T-helper 9 cell (primary cell): ENCODE measurements around the gene ABCB11.
"Not testable (repeated sequence)": the region's sequence is repeated elsewhere in the genome, so short reads cannot be mapped to it uniquely, and the experiment has no call there.

Experiments used
- DNase-seq: peaks from one replicate; pipeline ENCODE4 v3.0.0-alpha.2; 2020

Gene ABCB11

DNA sequence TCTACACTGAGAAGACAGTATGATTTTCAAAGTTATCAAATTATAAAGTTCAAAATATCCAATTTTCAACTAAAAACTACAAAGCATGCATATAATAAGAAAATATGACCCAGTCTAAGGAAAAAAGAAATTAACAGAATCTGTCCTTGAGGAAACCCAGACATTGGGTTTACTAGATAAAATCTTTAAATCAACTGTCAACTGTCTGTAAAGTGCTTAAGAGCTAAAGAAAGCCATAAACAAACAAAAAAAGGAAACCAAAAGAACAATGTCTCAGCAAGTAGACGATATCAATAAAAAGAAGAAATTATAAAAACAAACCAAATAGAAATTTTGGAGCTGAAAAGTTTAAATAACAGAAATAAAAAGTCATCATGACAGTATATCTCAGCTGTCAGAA is 10.5 kb upstream of the ABCB11 start:
- no peak for DNase-seq

DNA sequence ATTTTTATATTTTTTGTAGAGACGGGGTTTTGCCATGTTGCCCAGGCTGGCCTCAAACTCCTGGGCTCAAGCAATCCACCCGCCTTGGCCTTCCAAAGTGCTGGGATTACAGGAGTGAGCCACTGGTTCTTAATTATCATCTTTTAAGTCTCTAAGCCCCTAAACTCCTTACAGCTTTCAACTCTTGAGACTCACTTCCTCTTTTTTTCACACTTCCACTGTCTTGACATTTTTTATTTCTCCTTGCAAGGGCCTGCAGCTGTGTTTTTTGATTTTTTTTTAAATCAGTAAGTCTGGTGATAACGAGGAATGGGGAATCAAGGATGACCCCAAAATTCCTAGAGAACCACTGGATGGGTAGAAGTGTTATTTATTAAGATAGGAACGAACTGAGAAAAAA is 8.6 kb upstream of the ABCB11 start:
- no peak for DNase-seq

DNA sequence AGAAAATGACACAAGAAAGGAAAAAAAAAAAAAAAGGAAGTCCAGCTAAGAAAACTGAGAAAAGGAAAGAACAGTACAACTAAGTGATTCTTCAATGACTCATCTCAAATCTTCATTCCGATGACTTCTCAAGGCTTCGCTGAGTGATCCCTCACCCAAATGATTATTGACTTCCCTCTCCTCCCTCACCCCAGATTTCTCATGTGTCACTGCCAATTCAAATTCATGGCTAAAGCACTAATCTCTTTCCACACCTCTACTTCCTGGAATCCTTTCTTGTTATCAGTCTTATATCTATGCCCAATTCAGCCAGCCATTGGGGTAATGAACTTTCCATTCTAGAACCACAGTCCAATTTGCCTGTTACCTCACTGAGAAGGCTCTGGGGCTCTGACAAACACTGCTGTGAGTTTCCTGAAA is 7.2 kb upstream of the ABCB11 start:
- DNase-seq, result no peak

DNA sequence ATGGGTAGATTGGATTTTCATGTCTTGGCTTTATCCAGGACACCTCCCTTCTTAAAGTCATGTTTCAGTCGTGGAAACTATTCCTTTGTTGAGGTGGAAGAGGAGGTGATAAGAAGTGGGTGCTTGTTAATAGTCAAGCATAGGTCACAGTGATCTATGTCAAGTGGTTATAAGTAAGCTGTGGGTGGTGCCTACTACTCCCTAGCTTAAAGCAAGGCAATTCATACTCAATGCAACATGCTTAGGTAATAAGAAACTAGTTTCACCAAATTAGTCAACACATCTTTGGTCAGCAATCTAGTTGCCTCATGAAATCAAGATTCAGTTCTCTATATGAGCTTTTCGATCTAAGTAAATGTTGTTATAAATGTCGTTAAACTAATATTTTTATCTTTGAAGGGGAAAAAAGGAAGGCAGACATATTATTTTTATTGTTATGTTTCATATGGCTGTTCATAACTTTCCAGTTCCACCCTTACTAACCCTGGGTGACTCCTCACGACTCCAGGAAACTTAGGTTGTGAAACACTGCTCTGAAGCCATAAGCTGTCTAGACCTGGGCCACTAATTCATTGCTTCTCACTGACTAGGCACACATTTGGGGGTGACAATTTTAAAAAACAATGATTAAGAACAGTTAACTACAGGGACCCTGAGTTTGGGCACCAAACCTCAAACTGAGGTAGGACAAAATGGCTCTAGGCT is 5.8 kb upstream of the ABCB11 start:
- DNase-seq, result no peak

DNA sequence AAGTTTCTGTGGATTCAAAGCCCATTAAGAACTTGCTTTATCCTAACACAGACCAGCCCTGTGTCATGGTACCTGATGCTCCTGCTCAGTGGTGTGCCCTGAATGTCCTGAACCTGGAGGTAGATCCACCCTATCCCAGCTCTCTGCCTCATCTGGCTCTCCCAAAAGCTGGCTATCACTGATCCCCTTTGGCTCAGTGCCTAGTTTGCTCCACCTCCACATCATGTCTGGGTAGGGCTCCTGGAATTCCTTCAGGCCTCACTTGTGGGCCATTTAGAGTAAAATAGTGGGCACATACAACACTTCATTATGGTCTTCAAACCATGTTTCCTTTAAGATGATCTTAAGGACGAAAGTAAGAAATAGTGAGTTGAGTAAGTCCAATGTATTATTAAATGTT is 4.8 kb upstream of the ABCB11 start:
- DNase-seq, result no peak

DNA sequence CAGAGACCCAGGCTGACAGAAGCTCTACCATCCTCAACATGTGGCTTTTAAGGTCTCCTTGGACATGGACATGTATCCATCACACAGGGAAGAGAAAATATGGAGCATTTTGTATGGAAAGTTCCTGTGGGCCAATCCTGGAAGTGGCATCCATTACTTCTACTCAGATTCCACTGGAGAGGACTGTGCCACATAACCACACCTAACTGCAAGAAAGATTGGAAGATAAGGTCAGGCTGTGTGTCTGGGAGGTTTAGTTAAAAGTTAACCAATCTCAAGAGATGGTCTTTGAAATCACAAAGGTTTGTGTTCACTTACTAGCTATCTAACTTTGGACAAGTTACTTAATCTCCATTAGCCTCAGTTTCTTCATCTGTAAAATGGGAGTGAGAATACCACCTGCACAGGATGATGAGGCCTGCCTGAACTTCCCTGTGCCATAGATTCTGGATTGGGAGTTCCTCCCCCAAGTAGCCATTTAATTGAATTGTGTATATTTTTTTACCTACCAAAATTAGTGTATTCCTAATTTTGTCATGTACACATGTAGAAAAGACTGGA is 3.9 kb upstream of the ABCB11 start:
- DNase-seq, result no peak

DNA sequence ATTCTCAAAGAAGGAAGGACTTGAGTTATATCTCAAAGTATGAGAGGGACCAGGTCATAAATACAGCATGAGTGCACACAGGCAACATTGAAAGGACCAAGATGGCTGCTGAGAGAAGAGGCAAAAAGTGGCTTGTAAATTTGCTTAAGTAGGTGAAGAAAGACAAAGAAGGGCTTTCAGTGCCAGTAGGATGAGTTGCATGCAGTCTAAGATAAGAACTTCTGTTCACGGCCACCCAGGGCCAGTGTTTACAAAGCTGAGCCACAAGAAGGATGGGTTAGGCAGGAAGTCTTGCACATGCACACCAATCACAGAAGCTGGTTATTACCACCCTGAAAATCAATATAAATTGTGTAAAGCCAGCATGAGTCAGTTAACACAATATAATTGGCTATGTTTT is 3.1 kb upstream of the ABCB11 start:
- DNase-seq, result no peak

DNA sequence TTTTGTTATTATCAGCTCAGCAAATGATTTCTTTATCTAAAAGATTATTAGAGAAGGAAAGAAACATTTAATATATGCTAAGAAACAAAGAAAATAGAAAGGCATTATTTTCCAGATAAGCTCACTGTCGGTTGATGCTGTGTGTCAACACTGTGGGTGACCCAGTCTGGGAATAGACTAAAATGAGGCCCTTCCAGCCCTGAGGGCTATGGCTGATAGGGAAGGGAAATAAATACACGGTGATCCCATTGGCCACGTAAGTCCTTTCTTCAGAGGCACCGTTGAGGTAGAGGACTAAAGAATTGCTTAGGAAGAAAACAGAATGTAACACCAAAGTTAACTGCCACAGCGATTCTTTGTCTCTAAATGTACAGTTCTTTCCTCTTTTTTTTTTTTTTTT is 1.8 kb downstream of the ABCB11 start:
- DNase-seq, result no peak

DNA sequence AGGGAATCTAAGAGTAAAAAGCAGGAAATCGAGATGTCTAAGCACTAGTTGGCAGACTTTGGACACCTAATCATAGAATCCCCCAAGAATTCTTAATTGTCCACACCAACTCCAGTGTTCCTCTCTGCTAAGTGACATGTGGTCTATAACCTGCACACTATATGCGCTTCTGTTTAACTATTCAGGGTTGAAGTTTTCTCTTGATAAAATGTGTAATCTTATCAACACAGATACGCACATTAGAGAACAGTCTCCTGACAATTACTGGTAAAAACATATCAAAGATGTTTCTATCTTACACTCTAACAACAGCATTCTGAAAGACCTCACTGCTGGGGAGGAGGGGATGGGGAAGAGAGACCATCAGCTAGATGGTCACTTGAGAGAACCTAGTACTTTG is 3.9 kb downstream of the ABCB11 start:
- no peak for DNase-seq

DNA sequence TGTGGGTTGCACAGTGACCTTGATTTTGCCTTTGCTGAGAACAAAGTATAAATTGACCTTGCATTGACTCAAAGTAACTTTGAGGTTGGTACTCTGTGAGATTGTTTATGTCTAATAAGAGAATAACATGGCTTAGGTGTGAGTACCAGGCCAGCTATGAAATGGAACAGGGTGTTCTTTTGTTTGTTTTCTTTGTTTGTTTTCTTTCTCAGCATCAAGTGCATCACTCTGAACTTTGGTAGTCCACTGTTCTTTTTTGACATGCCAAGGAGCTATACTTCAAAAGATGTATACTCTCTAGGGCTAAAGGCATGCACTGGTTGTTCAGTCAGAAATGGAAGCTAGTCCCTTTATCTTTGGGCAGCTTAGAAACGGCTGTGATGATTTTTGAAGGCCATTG is 5.1 kb downstream of the ABCB11 start:
- DNase-seq, result no peak

DNA sequence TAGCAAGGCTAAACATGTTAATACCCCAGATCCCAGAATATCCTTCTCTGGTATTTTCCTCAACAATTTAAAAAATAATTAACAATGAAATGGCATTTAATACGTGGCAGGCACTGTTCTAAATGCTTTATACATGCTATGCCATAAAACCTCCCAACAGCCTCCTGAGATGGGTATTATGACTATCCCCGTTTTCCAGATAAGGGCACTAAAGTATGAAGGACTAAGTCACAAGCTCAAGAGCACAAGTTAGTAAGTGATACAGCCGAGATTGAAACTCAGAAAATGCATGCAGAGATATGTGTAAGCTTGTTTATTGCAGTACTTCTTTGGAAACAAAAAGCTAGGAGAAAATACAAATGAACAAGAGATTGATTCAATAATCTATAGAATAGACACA is 8.0 kb downstream of the ABCB11 start:
- DNase-seq, result no peak

DNA sequence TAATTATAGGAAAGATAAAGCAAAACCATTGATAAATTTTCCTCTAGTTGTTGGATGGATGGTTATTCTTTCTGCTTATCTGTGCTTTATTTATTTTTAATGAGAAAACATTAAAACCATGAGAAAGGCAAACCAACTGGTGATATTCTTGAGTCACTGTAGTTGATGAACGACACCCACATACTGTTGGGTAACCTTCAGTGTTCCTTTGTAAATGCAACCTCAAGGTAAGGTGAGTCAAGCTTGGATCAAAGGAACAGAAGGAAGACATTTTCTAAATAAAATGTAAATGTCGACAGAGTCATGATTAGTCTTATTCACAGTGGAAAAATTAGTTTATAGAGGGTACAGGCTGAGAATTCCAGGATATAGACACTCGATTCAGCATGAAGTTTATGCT is 12.7 kb downstream of the ABCB11 start:
- DNase-seq, result no peak

DNA sequence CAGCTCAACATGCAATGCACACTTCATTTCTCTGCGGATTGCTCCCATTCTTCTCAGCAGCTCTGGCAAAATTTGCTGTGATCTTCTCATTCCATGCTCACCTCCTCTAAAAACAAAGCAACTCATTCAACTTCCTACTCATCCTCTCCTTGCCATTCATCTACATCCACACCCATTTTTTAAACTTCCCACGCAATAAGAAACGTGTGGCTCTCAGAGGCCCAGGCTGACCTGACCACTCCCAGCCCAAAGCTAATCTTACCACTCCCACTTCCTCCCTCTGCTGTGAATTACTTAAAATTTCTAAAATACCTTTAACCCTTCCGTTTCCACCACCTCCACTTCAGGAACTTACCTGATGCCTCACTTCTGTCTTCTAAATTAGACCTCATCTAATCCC is 15.2 kb downstream of the ABCB11 start:
- no peak for DNase-seq

DNA sequence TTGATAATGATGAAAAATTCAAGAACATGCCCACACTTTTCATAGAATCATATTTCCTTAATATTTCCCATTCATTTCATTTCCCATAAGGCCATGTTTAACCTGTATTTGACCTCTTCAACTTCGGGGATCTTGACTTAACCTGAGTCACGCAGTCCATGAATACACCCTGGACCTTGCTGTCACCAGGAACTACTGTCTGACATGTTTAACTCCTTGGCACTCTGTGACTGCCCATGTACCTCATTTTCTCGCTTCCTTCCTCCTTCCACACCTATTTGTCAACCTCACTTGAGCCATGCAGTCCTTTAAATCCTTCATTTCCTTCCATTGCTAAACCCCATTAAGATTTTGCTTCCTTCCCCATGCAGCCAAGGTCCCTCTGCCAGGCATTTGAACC is 16.3 kb downstream of the ABCB11 start:
- DNase-seq, result no peak

DNA sequence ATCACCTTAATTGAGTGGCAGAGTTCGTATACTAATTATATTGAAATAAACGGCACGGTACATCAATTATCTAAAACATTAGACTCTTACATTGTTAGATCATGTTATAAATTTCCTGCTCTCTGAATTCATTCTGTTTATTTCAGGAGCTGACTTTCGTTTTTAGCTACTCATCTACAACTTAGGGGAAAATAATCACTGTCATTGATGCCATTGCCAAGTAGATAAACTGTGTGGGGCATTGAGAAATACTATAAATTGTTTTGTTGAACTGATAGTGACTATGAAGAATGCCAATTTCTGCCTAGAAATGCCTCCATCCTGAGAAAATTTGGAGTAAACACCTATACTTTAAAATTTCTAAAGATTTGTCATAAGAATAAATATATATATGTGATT is 17.5 kb downstream of the ABCB11 start:
- no peak for DNase-seq

DNA sequence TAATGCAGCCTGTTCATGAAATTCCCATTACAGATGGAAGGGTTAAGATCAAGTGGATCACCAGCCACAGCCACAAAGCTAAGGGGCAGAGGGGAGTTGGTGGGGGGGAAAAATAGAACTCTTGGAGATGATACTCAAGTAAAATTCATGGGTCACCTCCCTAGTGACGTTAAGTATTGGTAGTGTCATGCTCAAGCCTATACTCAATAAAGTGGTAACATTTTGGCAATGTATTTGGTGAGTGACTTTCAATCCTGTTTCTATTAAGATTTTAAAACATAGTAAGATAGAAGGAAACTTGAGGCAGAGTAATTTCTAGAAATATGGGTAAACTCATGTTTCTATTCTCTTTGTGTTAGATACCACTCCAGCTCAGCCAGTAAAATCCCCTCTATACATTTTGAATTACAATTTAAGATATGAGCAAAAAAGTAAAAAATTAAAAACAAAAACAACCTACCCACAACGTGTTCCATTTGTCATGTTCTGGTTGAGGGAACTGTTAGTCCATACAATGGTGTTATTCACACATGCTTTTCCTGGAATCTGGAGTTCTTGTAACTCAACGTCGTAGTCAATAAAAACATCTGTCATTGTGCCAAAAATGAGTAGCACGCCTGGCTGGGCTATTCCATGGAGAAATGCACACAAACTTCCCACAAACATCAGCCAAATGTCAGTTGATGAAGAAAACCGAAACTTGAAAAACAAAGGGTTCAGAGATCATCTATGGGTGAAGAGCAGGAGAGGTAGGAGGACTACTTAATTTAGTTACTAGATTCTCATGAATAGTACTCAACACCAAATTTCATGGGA is 18.1 kb downstream of the ABCB11 start:
- no peak for DNase-seq

DNA sequence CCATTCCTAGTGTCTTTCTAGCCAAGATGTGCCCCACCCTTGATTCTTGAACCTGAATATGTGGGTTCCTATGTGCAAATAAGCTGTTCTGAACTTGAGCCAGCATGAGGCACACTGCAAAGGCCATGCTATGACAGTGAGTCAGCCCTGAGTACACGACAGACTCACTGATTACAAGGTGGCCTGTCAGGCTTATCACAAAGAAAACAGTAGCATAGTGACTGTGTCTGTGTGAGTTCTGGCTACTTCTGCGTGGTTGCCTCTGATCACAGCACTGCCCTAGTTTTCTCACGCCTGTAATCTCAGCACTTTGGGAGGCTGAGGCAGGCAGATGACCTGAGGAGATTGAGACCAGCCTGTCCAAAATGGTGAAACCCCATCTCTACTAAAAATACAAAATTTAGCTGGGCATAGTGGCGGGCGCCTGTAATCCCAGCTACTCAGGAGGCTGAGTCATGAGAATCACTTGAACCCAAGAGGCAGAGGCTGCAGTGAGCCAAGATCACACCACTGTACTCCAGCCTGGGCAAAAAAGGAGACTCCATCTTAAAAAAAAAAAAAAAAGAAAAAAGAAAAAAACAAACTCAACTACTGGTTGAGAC is 18.8 kb downstream of the ABCB11 start:
- DNase-seq, result not testable (repeated sequence)

DNA sequence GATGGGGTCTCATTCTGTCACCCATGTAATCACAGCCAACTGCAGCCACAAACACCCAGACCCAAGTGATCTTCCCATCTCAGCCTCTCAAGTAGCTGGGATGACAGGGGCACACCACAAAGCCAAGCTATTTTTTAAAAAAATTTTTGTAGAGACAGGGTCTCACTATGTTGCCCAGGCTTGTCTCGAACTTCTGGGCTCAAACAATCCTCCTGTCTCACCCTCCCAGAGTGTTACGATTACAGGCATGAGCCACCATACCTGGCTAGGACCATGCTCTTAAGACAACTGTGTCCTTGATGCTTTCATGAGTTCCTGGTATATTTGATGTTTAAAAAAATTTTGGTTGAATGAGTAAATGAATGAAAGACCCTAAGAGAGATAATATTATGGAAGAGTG is 19.4 kb downstream of the ABCB11 start:
- DNase-seq, result no peak

DNA sequence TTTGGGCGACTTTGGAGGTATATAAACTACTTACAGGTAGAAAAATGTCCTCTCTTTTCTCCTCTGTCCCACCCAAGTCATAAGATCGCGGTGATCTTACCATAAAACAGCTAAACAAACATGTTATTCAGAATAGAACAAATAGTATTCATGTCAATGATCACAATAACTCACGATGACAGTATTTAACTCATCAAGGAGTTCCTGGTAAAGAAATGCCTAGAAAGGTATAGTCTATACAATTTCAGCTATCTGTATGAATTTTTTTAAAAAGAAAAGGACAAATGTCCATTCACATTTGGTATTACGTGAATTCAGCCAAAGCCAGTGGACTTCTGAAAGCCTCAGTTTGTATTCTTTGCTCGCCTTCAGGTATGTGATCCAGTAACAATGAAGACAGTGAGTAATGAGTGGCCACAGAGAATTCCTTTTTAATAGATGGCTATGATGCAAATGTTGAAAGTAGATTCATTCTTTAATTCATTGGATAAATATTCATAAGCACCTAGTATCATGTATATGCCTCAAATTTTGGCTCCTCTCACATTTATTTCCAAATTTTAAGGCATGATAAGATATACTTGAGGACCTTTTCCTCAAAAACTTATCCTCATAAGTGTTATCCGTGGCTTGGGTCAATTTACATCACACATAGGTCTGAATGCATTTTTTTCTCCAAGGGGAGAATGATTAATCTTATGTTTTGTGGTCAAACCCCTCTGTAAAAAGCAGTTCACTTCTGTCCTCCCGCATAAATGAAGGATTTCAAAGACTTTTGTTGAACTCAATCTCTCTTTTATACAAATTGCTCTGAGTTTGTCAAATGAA is 20.3 kb downstream of the ABCB11 start:
- no peak for DNase-seq

DNA sequence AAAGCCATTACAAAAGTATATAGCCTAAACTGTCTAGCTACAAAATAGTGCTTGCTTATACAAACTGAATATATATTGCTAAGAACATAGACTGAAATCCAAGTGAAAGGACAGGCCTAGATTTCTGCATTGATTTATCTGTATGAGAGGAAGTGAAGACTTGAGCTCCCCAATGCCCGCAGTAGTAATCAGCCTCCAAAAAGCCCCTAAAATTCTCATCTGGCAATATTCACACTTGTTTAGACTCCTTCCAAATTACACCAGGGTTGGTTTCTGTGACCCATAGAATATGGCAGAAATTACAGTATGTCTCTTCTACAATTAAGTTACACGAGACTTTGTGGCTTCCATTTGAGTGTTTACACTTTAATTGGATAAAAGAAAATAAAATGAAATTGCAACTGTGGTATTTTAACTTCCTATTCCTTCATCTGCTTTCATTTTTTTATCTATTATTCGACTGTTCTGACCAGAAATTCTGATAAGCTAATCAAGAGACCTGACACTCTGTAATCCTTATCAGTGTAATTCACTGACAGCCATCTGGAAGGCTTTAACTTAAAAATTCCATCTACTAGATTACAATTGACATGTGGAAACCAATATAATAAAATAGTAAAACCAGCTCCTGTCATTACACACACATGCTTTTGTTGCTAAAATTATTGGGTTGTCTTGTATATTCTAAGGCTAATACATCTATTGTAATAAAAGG is 21.1 kb downstream of the ABCB11 start:
- DNase-seq, result no peak

DNA sequence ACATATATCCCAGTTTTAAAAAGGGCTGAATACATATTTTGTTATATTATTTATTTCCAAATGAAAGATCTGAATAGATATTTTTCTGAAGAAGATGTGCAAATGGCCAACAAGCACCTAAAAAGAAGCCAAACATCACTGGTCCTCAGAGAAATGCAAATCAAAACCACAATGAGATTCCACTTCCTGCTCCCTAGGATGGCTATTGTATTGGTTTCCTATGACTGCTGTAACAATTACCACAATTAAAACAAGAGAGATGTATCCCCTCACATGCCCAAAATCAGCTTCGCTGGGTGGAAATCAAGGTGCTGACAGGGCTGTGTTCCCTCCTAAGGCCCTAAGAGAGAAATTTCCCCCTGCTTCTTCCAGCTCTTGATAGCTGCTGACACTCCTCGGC is 23.2 kb downstream of the ABCB11 start:
- DNase-seq, result no peak

DNA sequence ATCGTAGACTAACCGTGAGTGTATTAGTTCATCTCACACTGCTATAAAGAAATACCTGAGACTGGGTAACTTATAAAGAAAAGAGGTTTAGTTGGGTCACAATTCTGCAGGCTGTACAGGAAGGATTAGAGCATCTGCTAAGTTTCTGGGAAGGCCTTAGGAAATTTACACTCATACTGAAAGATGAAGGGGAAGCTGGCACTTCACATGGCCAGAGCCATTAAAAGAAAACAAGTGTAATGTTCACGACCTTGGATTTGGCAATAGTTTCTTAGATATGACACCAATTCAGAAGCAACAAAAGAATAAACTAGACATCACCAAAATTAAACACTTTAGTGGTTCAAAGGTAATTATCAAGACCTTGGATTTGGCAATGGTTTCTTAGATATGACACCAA is 23.8 kb downstream of the ABCB11 start:
- no peak for DNase-seq
